ENCODE results near the gene SUPT4H1.

SUPT4H1 gene

GRCh38 chr17:58380207-58381123, 28.5 kb upstream of the SUPT4H1 start:
- no peak for DNase-seq

DNA sequence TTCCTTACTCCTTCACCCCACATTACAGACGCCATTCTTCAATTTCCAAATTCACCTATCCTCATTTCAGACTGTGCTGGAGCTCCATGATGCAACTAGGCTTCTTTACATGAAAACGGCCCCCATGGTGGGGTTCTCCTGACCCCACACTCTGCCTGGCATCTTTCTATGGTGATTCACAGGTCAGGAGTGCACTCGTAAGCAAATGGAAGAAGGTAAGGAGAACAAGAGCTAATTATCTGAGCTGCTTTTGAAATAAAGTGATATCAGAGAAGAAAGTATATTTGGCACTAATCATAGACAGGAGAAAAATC, 27.5 kb upstream of the SUPT4H1 start:
- no peak for DNase-seq

GRCh38 chr17:58378733-58379510, 26.9 kb upstream of the SUPT4H1 start:
- no peak for DNase-seq

DNA sequence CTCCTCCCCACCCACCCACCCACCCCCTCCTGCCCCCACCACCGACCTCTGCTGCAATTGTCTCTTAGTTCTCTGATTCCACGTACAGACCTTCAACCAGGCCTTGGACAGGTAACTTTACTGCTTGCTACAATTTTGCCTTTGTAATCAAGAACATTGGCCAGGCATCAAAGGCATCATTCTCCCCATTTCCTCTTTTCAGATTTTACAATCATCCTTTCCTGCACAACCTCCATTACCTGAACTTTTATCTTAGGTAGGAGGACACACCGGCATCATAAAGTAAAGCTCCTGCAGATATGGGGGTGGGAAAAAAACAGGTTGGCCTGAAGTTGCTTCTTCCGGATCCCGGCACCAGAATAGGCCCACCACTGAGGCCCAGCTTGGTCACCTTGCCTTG, 25.7 kb upstream of the SUPT4H1 start:
- no peak for DNase-seq

- no peak for DNase-seq
Measured at GRCh38 chr17:58377093-58377601, 25.1 kb upstream of the SUPT4H1 start.

GRCh38 chr17:58376472-58377000, 24.5 kb upstream of the SUPT4H1 start:
- DNase-seq, result no peak

GRCh38 chr17:58375811-58376210, 23.8 kb upstream of the SUPT4H1 start:
- no peak for DNase-seq

- DNase-seq, result no peak
Measured at GRCh38 chr17:58375256-58375655, 23.3 kb upstream of the SUPT4H1 start.

- no peak for DNase-seq
Measured at GRCh38 chr17:58373923-58374322, 21.9 kb upstream of the SUPT4H1 start.

DNA sequence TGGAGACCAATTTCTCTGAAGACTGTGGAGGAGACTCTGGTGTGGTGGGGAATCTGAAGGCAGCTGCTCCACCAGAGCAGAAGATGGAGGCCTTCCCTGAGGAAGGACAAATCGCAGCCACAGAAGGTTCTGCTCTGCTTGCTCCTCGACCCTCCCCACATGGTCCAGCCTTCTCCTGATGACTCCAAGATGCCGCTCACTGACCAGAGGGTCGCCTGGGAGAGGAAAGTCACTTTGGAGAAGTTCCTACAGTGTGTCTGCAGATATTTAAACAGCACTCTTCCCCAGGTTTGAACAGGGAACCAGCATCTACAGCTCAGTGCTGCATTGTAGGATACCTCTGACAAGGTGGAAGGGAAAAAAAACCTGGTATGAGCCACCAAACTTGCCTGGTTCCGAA, 21.0 kb upstream of the SUPT4H1 start:
- no peak for DNase-seq

DNA sequence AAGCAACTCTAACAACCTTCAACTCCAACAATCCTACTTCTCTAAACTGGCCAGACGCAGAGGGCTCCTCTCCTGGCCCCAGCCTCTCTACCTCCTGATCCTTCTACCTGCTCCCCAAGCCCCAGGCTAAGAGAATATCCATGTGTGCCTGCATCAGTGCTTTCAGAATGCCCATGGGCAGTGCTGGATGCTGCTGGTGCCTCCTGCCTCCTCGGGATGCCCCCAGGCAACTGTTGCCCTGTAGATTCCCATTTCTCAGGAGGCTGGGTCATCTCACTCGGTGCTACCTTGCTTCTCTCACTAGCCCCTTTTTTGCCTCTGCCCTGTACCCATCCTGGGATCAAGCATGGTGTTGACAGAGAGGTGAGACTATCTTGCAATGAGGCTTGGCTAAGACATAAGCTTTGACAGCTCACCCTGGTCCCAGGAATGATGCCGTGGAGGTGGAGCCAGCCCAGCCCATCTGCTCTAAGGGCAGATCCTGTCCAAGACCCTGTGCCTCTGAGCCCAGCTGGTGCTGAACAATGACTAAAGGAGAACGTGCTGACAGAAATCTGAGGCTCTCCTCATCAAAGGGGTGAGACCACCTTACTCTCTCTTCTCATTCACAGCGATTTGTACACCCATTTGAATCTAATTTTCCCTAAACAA, 19.4 kb upstream of the SUPT4H1 start:
- DNase-seq, result no peak

DNA sequence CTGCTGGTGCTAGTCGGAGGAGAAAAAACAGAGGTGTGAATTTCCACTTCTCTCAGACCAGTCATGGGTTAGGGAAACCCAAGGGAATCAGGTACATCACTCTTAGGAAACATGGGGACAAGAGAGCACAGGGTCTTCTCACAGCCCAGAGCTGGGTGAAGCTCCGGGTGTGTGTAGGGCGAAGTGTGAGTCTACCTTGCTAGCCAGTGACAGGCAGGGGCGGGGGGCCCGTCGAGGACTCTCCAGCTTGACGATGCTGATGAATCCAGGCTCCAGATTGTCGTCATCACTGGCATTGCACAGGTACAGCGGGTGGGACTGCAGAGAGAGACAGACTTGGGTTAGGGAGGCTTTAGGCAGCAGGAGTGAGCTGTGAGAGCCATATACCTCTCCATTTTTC, 18.7 kb upstream of the SUPT4H1 start:
- DNase-seq, result no peak

GRCh38 chr17:58370309-58370708, 18.3 kb upstream of the SUPT4H1 start:
- no peak for DNase-seq

- no peak for DNase-seq
Measured at GRCh38 chr17:58369214-58370031, 17.4 kb upstream of the SUPT4H1 start.

DNA sequence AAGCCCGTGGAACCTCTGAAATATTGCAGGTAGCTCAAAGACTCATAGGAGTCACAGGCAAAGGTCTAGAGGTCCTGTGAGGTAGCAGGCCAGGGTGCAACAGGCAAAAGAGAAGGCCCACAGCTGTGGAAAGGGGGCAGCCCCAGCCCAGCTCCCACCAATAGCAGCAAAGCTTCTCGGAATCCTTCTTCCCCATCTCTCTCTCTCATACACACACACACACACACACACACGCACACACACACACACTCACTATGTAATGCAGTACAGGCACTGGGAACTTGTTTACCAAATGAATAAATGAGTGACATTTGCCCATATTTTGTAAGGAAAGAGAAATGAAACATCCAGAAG, 16.8 kb upstream of the SUPT4H1 start:
- no peak for DNase-seq

- no peak for DNase-seq
Measured at GRCh38 chr17:58367461-58367860, 15.5 kb upstream of the SUPT4H1 start.

- no peak for DNase-seq
Measured at GRCh38 chr17:58365980-58366595, 14.1 kb upstream of the SUPT4H1 start.

DNA sequence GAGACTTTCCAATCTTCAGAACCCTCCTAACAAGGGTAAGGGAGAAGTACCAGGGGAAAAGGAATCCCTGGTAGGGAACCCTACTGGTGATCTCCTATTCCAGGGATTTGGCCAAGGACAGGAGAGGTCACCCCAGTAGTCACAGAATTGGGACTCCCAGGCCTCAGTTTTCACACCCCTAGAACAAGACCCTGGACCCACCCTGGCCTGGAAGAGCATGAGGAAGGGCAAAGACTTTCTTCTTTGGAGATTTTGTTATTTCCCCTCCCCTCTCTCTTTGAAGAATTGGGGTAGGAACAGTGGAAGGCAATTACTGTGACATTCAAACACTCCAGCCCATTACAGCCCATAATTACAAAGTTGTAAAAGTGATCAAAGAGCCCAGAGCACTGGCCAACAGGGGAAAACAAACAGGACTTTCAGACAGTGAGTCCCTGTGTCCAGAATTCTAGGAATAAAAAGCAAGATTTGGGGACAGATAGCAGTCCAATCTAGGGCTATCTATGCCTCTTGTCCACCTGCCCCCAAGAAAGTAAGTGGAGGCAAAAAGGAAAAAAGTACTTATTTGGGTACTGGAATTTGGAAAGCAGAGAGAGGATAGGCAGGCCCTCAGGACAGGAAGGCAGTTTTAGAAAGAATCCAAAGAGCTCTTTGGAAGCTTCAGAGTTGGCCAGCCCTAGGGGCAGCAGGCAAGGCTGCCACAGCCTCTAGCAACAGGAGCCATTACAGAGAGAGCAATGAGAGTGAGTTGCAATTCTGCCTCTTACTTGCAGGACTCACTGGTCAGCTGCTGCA, 13.4 kb upstream of the SUPT4H1 start:
- no peak for DNase-seq

DNA sequence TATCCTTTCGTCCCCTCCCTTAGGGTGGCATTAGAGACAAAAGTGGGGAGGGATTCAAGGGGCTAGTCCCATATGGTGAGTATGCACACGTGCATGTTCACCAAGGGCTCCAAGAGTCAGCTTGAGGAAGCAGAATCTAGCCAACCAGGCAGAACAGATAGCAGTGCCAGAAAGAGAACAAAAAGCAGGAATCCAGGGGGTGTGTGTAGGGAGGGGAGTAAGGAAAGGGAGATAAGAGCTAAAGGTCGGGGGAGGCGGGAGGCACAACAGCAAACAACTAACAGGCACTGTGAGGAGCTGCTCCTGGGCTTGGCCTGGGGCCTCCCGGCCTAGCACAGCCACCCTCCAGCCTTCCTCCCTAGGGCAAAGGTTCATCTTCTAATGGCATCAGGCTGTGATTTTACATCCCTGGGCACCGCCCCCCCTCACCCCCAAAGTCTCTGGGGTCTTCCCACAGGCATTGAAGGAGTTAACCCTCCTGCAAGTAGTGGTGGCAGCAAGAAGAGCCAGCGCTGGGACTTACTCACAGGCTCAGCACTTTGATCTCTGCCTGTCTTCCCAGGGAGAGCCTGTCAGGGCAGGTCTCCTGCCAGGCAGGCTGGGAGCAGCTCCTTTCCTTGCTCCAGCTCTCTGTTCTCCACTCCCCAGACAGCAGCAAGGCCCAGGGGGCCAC, 12.4 kb upstream of the SUPT4H1 start:
- no peak for DNase-seq

- DNase-seq, result no peak
Measured at GRCh38 chr17:58363457-58364185, 11.6 kb upstream of the SUPT4H1 start.

Measured in activated CD4-positive, alpha-beta T cell treated with anti-CD3 and anti-CD28 coated beads, Interleukin-2, amount 50 U/mL, for 1 hour (primary cell).